Cardiac muscle cell (in vitro differentiated cells and primary cell): ENCODE results near the gene LHCGR. TPM values are rescaled to one million over a fixed set of nuclear protein-coding genes. Genes with fewer than 3 reads are reported as not detected.

Source experiments
- DNase-seq, 2 donors: peaks; one replicate each; pipeline versions ENCODE4 v3.0.0 to v3.0.0-alpha.2; 2010 to 2017; ENCODE audit warnings: low read depth in 1 of 2, low spot score in 1 of 2
- H3K27ac ChIP-seq: fragments of 200-600 bp; sonication (generic); 2 replicates; pipeline ENCODE4 v1.5.1; 2016
- H3K27me3 ChIP-seq: fragments of 200-600 bp; sonication (generic); 2 replicates; pipeline ENCODE4 v1.6.0; 2016; ENCODE audit warnings: control low read depth
- H3K36me3 ChIP-seq: fragments of 200-600 bp; sonication (generic); 2 replicates; pipeline ENCODE4 v1.5.1; 2016; ENCODE audit warnings: control low read depth
- H3K4me1 ChIP-seq: fragments of 200-600 bp; sonication (generic); 2 replicates; pipeline ENCODE4 v1.8.1; 2017; ENCODE audit warnings: low read depth, mild to moderate bottlenecking, mixed run types
- H3K4me3 ChIP-seq: fragments of 200-600 bp; sonication (generic); 2 replicates; pipeline ENCODE4 v1.5.1; 2016; ENCODE audit warnings: mild to moderate bottlenecking
- H3K9me3 ChIP-seq: fragments of 200-600 bp; sonication (generic); 2 replicates; pipeline ENCODE4 v1.5.1; 2017; ENCODE audit warnings: low read depth, mild to moderate bottlenecking, control low read depth
- polyA plus RNA-seq: library from polyadenylated mRNA; unstranded; fragments of >200 nt; fragmentation: Nextera tagmentation; extraction: Ambion mirVana; gene quantifications from 2 replicates; pipeline ENCODE4 v1.2.1, GENCODE V29; 2016
- total RNA-seq: library from RNA; depleted of rRNA; stranded (reverse); fragments of >200 nt; gene quantifications from 2 replicates; pipeline ENCODE4 v1.2.3, GENCODE V29; 2016
- TF ChIP-seq, protein P1 (sequence below): IDR thresholded peaks from 2 replicates; pipeline ENCODE4 v1.5.1; 2012; ENCODE audit warnings: low read depth, mild to moderate bottlenecking, low read length

LHCGR gene
- total and polyA plus RNA-seq, 2 experiments from 2014 or later, result 0.57 TPM; not detected in 1

DNA sequence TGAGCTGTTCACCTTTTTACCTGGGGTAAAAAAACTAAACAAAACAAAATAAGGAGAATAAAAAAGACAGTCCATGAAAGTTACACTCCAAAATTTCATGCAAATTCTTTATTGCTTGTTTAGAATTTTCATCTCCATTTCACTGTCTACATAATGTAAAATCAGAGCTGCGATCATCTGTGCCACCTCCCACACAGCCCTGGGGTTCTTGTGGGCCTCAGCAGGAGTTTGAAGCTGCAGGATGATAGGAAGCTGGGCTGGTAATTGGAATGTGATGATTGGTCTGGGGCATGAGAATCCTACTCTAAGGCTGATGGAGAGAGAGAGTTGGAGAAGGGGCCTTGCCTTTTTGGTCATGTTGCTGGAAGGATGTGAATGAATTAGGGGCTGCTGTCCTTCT is 4.2 kb upstream of the LHCGR start:
- no peak for DNase-seq
- Histone ChIP-seq H3K27ac (no peak overlapping the region), H3K27me3 (peaks cover 19% of the 10 kb centered on the region), H3K4me1 (no peaks in the 10 kb centered on the region), H3K9me3 (no peaks in the 10 kb centered on the region), H3K4me3 (no peak overlapping the region), H3K36me3 (no peaks in the 10 kb centered on the region)
- TF ChIP-seq, protein P1, sequence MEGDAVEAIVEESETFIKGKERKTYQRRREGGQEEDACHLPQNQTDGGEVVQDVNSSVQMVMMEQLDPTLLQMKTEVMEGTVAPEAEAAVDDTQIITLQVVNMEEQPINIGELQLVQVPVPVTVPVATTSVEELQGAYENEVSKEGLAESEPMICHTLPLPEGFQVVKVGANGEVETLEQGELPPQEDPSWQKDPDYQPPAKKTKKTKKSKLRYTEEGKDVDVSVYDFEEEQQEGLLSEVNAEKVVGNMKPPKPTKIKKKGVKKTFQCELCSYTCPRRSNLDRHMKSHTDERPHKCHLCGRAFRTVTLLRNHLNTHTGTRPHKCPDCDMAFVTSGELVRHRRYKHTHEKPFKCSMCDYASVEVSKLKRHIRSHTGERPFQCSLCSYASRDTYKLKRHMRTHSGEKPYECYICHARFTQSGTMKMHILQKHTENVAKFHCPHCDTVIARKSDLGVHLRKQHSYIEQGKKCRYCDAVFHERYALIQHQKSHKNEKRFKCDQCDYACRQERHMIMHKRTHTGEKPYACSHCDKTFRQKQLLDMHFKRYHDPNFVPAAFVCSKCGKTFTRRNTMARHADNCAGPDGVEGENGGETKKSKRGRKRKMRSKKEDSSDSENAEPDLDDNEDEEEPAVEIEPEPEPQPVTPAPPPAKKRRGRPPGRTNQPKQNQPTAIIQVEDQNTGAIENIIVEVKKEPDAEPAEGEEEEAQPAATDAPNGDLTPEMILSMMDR, result no peak

DNA sequence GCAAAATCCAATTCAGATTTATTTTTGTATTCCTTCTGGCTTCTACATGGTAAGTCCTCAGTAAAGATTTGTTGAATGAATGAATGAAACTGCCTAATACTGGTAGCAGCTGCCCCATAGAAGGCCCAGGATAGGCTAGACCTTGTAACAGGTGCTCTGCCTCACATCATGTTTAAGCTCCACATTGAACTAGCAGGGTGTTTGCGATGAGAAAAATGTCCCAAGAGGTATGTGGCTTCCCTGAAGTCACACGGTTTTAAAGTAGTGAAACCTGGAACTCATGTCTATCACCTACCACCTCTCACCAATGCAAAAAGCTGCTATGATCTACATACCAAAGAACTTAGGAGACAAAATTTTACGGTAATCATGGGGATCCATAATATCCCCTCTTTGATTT is 765 bp upstream of the LHCGR start:
- peaks cover 4% of the 10 kb centered on the region for H3K4me1 ChIP-seq
- H3K36me3 ChIP-seq, result no peaks in the 10 kb centered on the region
- H3K4me3 ChIP-seq, result no peak overlapping the region
- no peaks in the 10 kb centered on the region for H3K9me3 ChIP-seq
- TF ChIP-seq, protein P1, result no peak
- peaks cover 20% of the 10 kb centered on the region for H3K27me3 ChIP-seq
- no peak for DNase-seq
- H3K27ac ChIP-seq, result no peak overlapping the region

GRCh38 chr2:48754874-48755273 is 650 bp downstream of the LHCGR start:
- peaks cover 4% of the 10 kb centered on the region for H3K4me1 ChIP-seq
- no peaks in the 10 kb centered on the region for H3K36me3 ChIP-seq
- no peak for DNase-seq
- no peak overlapping the region for H3K27ac ChIP-seq
- H3K4me3 ChIP-seq, result no peak overlapping the region
- TF ChIP-seq, protein P1, result no peak
- H3K27me3 ChIP-seq, result peaks cover 20% of the 10 kb centered on the region
- no peaks in the 10 kb centered on the region for H3K9me3 ChIP-seq

GRCh38 chr2:48753228-48753627 is 2.3 kb downstream of the LHCGR start:
- no peaks in the 10 kb centered on the region for H3K9me3 ChIP-seq
- DNase-seq, result no peak
- no peak overlapping the region for H3K4me3 ChIP-seq
- H3K27ac ChIP-seq, result no peak overlapping the region
- TF ChIP-seq, protein P1, result no peak
- peaks cover 4% of the 10 kb centered on the region for H3K4me1 ChIP-seq
- H3K36me3 ChIP-seq, result no peaks in the 10 kb centered on the region
- peaks cover 20% of the 10 kb centered on the region for H3K27me3 ChIP-seq

DNA sequence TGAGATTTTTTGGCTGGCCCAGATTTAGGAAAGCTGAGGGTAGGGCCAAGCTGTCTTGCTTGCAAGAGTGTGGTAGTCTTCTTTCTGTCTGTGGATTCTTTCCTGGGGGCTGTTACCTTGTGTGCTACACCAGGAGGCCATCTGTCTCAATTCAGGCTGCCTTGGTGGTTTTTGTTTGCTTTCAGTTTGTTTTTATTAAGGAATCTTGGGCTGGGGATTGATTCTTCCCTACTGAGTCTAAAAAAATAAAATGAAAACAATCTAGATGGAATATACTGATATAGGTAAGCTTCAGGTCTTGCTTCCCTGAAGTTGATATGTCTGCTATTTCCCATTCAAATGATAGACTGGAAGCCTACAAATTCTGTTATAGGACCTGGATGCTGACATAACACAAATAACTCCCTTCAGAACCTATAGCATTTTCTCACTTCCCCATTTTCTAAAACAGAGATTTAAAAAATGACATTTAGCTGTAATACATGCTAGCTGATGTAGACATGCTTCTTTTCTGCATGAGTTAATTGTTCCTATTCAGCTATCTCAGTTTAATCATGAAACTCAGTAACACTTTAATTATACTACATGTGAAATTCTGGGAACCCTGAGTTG is 5.3 kb downstream of the LHCGR start:
- Histone ChIP-seq H3K36me3 (no peaks in the 10 kb centered on the region), H3K4me1 (peaks cover 4% of the 10 kb centered on the region), H3K4me3 (no peak overlapping the region), H3K27ac (no peak overlapping the region), H3K9me3 (no peaks in the 10 kb centered on the region), H3K27me3 (peaks cover 6% of the 10 kb centered on the region)
- TF ChIP-seq, protein P1, result no peak
- DNase-seq, result no peak
